Measurements from ENCODE around the gene ADAMTS2. TPM values are rescaled to one million over a fixed set of nuclear protein-coding genes. Genes with fewer than 3 reads are reported as not detected.

ADAMTS2 gene
- total and polyA plus RNA-seq, 2 donors (not counting 3 experiments of a cell fraction or from before 2014, with no cell fraction given): not detected

GRCh38 chr5:179346401-179346800 is 1.1 kb upstream of the ADAMTS2 start:
- H3K36me3 ChIP-seq (ENCODE audit: control insufficient read depth in 2 of 2, extremely low read depth in 1 of 2, insufficient read depth in 2 of 2, low read length in 2 of 2): no peaks in the 10 kb centered on the region
- CTCF ChIA-PET: no interaction called here
- no peak for FAIRE-seq
- POLR2A ChIA-PET: no interaction called here
- no peak overlapping the region for H3K4me2 ChIP-seq (ENCODE audit: insufficient read depth, low read length)
- no peaks in the 10 kb centered on the region for H3K79me2 ChIP-seq (ENCODE audit: control insufficient read depth, insufficient read depth, low read length)
- no peak overlapping the region for H2AFZ ChIP-seq (ENCODE audit: low read depth, low read length)
- TF ChIP-seq GATA2 (IDR thresholded peaks at IDR 0.05; ENCODE audit: insufficient read depth, insufficient read length, low read depth, low read length) (no peak), FOS (IDR thresholded peaks at IDR 0.05; ENCODE audit: borderline replicate concordance, insufficient read depth, low read length) (no peak), POLR2A (IDR thresholded peaks at IDR 0.05; ENCODE audit: low read depth, low read length) (no peak)
- TF ChIP-seq, protein P1, sequence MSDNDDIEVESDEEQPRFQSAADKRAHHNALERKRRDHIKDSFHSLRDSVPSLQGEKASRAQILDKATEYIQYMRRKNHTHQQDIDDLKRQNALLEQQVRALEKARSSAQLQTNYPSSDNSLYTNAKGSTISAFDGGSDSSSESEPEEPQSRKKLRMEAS (IDR thresholded peaks at IDR 0.05; ENCODE audit: insufficient read depth, insufficient read length): no peak
- no peak overlapping the region for H3K27ac ChIP-seq (ENCODE audit: insufficient read depth, low read depth, low read length)
- no TSS peak for BruUV-seq (replicated peaks)
- H3K9me3 ChIP-seq (replicated peaks; ENCODE audit: control insufficient read depth, insufficient read depth, low read length): no peaks in the 10 kb centered on the region
- dilution Hi-C loops (cut with MboI; ENCODE audit: extremely low pct_ligation_motif_present, low sequenced_read_pairs): no loop called here
- H3K9me1 ChIP-seq (replicated peaks; ENCODE audit: control insufficient read depth, extremely low read depth, insufficient read depth, low read length): no peaks in the 10 kb centered on the region
- no peak for DNase-seq (ENCODE audit: low read depth, low spot score)
- H3K27me3 ChIP-seq (ENCODE audit: control insufficient read depth in 2 of 2, insufficient read depth in 2 of 2, low read length in 2 of 2): peaks cover 17 to 21% of the 10 kb centered on the region in 2 experiments
- no peak overlapping the region for H3K9ac ChIP-seq (replicated peaks; ENCODE audit: extremely low read depth, insufficient read depth, low read length)
- H3K4me1 ChIP-seq (ENCODE audit: control insufficient read depth, extremely low read depth, insufficient read depth, low read length): no peaks in the 10 kb centered on the region
- intact Hi-C loops (cut with micrococcal nuclease): no loop called here
- H3K4me3 ChIP-seq (replicated peaks in 1 of 3; ENCODE audit: insufficient read depth in 1 of 3, low read depth in 1 of 3, low read length in 3 of 3): no peak overlapping the region
- H4K20me1 ChIP-seq (replicated peaks; ENCODE audit: control insufficient read depth, extremely low read depth, insufficient read depth, low read length): no peaks in the 10 kb centered on the region

- Histone ChIP-seq H3K9me1 (replicated peaks; ENCODE audit: control insufficient read depth, extremely low read depth, insufficient read depth, low read length) (no peaks in the 10 kb centered on the region), H3K4me3 (replicated peaks in 1 of 3; ENCODE audit: insufficient read depth in 1 of 3, low read depth in 1 of 3, low read length in 3 of 3) (no peak overlapping the region), H3K27me3 (ENCODE audit: control insufficient read depth in 2 of 2, insufficient read depth in 2 of 2, low read length in 2 of 2) (peaks cover 17 to 21% of the 10 kb centered on the region in 2 experiments), H3K4me2 (ENCODE audit: insufficient read depth, low read length) (no peak overlapping the region), H3K9me3 (replicated peaks; ENCODE audit: control insufficient read depth, insufficient read depth, low read length) (no peaks in the 10 kb centered on the region), H4K20me1 (replicated peaks; ENCODE audit: control insufficient read depth, extremely low read depth, insufficient read depth, low read length) (no peaks in the 10 kb centered on the region), H3K36me3 (ENCODE audit: control insufficient read depth in 2 of 2, extremely low read depth in 1 of 2, insufficient read depth in 2 of 2, low read length in 2 of 2) (no peaks in the 10 kb centered on the region), H3K27ac (ENCODE audit: insufficient read depth, low read depth, low read length) (no peak overlapping the region), H2AFZ (ENCODE audit: low read depth, low read length) (no peak overlapping the region), H3K79me2 (ENCODE audit: control insufficient read depth, insufficient read depth, low read length) (no peaks in the 10 kb centered on the region), H3K9ac (replicated peaks; ENCODE audit: extremely low read depth, insufficient read depth, low read length) (no peak overlapping the region), H3K4me1 (ENCODE audit: control insufficient read depth, extremely low read depth, insufficient read depth, low read length) (no peaks in the 10 kb centered on the region)
- FAIRE-seq (no peak), DNase-seq (ENCODE audit: low read depth, low spot score) (no peak)
- TF ChIP-seq GATA2 (IDR thresholded peaks at IDR 0.05; ENCODE audit: insufficient read depth, insufficient read length, low read depth, low read length) (no peak), POLR2A (IDR thresholded peaks at IDR 0.05; ENCODE audit: low read depth, low read length) (no peak), EZH2 (IDR thresholded peaks at IDR 0.05; ENCODE audit: borderline replicate concordance, low read depth, low read length, severe bottlenecking) (no peak), POLR2AphosphoS5 (IDR thresholded peaks at IDR 0.05; ENCODE audit: insufficient read depth, low read depth, low read length) (no peak), MYC (IDR thresholded peaks at IDR 0.05; ENCODE audit: low read depth, low read length) (no peak), CTCF (IDR thresholded peaks at IDR 0.05; ENCODE audit: extremely low read depth in 1 of 2, insufficient read depth in 1 of 2, low read depth in 1 of 2, low read length in 2 of 2) (no peak), FOS (IDR thresholded peaks at IDR 0.05; ENCODE audit: borderline replicate concordance, insufficient read depth, low read length) (no peak), JUN (IDR thresholded peaks at IDR 0.05; ENCODE audit: borderline replicate concordance, insufficient read depth, insufficient read length, low read depth) (no peak)
- ChIA-PET CTCF (no interaction called here), POLR2A (no interaction called here)
- intact Hi-C loops (cut with micrococcal nuclease): no loop called here
- BruUV-seq (replicated peaks): no TSS peak
- dilution Hi-C loops (cut with MboI; ENCODE audit: extremely low pct_ligation_motif_present, low sequenced_read_pairs): no loop called here
These were observed 153 bp downstream of the ADAMTS2 start for GRCh38 chr5:179345183-179345432.
